ENCODE results near the gene MAST4. TPM values are rescaled to one million over a fixed set of nuclear protein-coding genes. Genes with fewer than 3 reads are reported as not detected.
"Not testable (repeated sequence)": the region's sequence is repeated elsewhere in the genome, so short reads cannot be mapped to it uniquely, and the experiment has no call there.

MAST4 gene
- total RNA-seq, 1 donor from 2014 or later: 20.9 TPM

DNA sequence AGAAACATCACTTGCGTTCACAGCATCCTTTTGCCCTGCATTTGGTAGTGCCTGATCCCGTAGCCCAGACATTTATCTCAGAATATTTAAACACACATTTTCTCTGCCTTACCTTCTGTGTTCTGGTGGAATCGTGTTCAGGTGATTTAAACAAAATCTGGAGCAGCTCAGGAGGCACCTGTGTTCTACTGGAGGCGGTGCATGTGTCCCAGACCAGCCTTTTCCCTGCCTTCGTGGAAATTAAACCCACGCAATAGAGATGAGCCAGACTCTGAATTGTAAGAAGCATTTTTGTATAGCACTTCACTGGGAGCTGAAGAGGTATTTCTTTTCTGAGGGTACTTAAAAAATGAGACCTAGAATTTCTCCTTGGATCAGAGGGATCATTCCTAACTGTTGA is 212.5 kb downstream of the MAST4 start:
- DNase-seq (ENCODE audit: low spot score): no peak

DNA sequence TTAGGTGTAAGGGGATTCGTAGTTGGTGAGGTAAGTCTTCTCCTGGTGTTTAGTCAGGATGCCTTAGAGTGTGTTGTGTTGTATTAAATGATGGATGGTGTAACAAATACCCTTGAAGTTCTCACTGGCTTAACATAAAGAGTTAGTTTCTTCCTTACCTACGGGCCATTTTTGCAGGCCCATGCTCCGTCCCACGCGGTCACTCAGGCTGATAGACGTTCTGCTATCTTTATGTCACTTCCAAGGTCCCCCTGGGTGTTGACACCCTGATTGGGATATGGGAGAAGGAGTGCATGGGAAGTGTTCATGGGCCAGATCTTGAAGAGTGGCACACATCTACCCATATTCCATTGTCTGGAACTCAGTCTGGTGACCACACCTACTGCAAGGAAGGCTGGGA is 214.0 kb downstream of the MAST4 start:
- no peak for DNase-seq (ENCODE audit: low spot score)

DNA sequence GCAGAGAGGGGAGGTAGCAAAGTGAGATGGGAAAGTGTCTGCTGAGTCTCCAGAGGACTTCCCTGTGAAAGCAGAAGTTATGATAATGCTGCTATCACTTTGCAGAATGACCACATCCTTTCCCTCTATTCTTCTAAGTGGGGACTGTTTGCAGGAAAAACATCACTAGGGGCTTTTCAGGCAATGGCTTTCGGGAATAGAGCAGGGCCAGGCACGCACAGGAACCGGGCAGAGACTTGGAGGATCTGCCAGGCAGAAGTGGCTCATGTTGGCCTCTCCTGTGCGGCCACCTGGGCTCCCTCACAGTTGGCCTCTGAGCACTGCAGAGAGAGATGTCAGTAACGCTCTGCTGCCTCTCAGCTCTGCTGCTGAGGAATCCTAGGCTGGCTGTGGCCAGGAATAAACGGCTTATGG is 214.7 kb downstream of the MAST4 start:
- DNase-seq (ENCODE audit: low spot score): no peak

DNA sequence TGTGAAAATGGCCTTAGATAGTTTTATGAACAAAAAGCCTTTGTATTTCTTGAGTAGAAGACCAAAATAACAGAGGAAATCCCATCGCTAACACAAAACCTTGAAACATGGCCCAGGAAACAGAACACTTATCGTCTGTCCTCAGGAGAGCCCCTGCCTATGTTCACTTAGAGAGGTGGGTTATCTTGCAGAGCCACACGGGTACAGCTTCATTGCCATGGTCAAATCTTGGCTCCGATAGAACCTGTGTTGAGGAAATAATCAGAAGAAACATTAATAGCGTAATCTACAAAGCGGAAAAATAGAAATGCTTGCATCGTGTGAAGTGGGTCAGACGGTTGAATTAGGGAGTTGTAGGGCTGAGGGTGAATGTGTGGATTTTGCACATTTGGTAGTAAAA is 216.1 kb downstream of the MAST4 start:
- DNase-seq (ENCODE audit: low spot score): no peak

DNA sequence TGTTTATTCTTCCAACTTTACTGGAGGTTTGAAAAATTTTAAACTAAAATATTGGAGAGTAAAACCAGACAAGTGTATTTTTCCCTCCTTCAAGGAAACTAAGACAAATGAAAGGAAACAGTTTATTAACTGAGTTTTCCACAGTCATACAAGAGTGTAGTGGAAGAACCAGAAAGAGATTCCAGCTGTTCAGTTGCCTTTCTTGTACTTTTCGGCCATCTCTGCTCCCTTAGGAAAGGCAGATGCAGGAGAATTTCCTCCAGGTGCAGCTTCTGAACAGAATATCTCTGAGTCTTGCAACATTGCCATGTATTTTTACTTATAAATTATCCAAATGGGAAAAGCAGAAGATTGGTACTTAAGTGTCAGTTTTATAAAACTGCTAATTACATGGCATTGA is 217.1 kb downstream of the MAST4 start:
- DNase-seq (ENCODE audit: low spot score): no peak

DNA sequence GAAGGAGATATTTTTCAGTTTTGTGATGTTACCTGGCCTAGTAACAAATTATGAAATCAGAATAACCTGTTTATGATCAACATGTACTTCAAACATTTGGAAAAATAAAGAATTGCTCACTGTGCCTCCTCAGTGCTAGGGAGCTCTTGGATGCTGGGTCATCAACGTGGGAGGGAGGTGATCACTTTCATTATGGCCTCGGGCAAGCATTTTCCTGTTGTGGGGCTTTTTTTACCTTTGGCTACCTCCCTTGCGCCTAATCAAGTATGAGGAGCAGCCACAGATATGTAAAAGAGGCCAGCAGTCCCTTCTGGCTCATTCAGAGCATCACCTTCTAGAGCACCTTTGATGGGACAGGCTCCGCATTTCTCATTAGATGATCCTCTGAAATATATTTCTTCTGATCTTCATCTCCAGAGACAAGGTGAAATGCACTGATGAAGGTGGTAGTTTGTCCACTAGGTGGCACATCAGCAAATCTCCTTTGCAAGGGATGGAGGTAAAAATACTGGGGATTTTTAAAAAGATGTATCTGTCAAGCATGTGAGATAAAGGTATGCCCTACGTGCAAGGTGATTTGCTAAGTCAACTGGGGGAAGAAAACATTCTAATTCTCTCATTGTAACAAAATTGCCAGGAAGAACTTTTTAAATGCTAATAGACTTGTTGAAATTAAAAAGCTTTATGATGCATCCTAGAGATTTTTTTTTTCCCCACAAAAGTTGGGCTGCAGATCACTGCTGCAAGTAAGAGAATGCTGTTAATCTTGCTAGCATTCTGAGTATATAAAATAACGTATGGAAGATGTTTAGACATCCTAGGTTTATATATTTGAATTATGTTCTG is 218.2 kb downstream of the MAST4 start:
- DNase-seq (ENCODE audit: low spot score): peak; percentile 62

DNA sequence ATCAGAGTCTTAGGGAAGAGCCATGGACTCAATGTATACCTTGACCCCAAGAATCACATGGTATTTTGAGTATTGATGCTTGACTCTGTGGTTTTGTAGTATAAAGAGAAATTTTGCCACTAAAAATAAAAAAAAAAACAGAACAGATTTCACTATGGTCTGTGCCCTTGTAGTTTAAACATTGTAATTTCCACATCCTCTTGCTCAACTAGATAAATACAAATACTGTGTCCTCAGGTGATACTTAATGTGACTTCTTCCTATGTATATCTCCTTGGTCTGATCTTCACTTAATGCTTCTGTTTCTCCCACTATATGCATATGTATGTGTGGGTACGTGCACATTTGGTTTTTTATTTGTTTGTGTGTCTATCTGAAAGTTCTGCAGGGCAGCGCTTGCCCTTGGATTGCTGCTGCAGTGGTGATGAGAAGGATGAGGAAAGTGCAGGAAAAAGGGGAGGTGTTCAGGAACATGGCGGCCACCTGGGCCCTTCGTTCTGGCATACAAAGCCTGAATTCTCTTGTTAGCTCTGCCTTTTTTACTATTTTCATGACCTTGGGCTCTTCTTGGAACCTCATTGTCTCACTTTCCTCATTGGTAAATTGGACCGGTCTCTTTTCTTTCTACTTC is 222.2 kb downstream of the MAST4 start:
- DNase-seq (ENCODE audit: low spot score): no peak

DNA sequence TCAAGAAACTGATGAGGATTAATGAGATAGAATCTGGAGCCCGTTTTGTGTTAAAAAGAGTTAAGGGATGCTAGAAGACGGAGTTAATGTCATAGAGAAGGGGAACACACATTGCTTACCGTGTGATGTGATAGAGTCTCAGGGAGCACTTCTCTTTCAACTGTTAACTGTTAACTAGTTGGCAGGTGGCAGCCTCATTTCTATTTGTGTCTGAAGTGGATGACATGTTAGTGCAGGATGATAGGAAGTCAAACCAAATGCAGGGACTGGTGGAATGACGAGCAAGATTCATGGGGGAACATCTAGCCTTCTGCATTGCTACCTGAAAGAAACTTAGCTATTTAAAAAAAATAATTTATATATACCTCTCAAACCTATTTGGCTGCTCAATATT is 222.7 kb downstream of the MAST4 start:
- DNase-seq (ENCODE audit: low spot score): no peak

DNA sequence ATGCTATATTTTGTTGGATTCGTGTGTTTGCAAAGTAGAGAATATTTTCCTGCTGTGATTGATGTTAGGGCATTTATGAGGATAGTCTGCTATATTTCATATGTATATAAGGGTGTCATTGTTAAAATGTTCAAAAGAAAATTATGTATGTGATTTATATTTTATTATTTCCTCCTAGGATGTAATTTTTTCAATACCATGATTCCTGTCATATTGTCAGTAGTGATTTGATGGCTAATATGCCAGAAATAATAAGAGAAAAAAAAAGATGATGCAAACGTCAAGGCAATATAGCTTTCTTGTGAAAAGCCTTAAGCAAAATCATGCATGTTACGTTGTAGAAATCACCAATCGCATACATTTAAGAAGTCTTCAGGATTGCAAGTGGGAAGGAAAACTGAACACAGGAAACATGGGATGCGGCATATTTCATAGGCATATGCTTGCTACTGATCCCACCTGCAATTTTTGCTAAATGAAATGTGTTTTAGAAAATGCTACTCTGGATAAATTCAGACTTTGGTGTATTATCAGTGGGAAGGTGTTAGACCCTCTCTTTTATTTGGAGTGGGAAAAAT is 224.5 kb downstream of the MAST4 start:
- no peak for DNase-seq (ENCODE audit: low spot score)

DNA sequence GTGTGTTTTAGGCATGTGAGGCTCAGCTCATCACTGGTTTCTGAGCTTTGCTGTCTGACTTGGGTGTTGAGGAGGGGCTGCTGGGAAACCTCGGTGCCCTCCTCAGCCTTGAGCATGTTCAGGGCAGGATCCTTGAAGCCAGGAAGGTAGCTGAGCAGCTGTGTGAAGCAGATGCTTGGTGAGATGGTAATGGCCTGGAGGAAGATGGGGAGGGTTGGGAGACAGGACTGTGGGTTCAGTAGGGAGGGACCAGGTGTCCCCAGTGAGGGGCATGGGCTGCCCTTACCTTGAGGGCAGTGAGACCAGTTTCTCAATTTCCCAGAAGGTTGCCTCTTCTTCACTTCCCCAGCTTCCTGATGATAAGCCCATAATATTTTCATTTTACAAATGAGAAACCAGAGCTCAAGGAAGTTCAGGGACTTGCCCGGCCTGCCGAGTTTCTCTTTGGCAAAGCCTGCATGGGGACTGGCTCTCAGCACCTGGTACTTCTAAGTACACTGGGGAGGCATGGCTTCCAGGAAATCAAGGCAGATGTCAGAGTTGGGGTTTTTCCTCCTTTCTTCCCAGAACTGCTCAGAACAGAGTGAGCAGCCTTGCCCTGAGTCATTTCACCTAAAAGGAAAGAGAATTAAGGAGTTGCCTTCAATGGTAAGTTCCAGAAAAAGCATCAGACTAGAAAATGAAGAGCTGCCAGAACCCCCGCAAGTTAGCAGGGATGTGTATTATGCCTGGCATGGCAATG is 225.7 kb downstream of the MAST4 start:
- DNase-seq (ENCODE audit: low spot score): no peak

DNA sequence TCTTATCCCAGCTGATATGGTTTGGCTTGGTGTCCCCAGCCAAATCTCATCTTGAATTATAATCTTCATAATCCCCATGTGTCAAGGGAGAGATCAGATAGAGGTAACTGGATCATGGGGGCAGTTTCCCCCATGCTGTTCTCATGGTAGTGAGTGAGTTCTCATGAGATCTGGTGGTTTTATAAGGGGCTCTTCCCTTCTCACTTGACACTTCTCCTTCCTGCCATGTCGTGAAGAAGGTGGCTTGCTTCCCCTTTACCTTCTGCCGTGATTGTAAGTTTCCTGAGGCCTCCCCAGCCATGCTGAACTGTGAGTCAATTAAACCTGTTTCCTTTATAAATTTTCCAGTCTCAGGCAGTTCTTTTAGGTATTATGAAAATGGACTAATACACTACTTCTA is 226.7 kb downstream of the MAST4 start:
- not testable (repeated sequence) for DNase-seq (ENCODE audit: low spot score)

DNA sequence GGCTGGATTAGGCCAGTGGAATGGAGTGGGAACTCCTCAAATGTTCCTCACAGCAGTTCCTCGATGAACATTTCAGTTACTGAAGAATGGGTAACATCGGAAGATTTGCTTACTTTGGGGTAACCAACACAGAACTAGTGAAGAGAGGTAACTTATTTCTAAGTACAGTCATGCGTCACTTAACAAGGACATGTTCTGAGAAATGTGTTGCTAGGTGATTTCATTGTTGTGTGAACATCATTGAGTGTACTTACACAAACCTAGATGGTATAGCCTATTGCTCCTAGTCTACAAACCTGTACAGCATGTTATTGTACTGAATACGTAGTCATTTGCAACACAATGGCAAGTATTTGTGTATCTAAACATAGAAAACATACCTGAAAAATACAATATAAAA is 228.3 kb downstream of the MAST4 start:
- no peak for DNase-seq (ENCODE audit: low spot score)

DNA sequence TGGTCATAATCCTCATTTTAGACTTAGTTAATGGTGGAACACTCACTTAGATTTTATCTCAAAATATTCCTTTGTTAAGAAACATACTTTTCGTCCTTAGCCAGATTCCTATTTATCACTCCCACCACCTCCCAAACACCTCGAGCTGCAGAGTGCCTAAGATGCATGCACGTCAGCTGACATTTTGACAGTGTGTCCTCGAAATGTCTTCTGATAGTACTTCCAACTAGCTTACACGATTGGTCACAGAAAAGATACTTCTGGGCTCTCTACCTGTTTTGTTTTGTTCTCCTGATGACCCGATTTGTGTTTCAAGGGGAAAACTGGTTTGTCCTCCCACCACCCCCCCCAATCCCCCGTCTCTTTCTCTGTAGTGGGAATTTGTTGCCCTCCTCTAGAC is 230.1 kb downstream of the MAST4 start:
- no peak for DNase-seq (ENCODE audit: low spot score)

DNA sequence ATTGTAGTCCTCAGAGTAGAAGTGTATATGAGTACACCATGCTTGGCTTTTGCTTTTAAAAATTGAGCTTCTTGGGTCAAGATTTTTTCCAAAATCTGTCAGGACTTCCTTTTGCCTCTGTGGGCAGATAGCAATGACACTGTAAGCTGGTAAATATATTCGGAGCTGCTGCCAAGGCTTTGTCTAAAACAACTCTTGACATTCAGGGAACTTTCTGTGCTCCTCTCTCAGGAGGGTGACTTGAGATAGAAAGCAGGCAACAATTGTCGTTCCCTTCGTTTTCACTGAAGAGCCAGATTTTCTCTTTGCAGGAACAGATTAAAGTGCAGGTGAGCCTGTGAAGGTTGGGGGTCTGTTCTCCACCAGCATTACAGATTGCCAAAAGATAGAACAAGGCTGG is 230.5 kb downstream of the MAST4 start:
- DNase-seq (ENCODE audit: low spot score): no peak

DNA sequence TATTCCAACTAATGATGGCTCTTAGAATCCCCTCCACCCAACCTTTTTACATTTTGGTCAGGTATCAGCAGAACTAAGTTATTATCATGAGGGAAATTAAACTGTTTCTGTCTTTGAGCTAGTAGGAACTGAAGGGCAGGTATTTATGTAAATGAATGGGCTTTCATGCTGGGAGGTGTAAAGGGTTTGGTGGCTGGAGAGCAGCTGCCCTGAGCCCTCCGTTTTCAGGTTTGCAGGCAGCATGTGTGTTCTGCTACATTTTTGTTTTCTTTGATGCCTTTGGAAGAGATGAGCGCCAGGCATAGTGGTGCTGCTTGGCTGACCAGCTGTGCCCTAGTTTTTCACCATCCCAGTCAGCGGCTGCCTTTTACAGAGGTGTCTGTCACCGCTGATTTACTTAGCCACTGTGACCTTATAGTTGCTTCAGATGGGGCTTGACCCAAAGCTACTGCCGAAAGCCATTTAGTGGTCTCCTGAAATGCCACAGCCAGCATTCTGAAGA is 231.9 kb downstream of the MAST4 start:
- peak; percentile 4 for DNase-seq (ENCODE audit: low spot score)

DNA sequence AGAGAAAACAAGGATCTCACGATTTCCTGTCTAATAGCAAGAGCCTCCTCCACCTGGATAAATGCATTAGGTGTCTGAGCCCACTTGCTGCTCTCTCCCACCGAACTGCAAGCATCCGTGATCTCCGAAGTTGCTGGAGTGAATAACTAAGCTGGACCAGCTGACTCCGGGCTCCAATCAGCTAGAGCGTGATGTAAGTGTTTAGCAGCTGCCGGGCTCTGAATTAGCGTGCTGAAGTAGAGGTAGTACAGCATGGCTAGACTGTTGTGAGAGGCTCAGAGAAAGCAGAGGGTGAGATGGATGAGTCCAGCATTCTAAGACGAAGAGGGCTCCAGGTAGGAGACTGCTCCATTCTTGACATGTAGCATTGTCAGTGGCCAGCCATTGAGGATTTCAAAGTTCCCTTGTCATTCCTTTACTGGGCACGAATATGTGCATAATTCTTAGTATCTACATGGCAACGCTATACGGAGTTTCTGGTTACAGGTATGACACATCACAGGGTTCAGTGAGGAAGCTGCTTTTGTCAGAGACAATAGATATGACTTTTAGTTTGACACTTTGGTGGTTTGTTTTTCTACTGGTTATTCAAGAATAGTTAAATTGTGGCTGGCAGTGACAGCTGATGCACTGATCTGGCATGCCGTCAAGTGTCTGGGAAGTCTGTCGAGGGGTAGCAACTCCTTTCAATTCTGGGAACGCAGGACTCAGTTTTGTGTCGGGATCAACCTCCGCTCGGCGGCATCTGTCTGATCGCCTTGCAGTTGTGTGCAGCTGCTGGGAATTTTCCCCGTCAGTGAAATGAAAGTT is 232.6 kb downstream of the MAST4 start:
- DNase-seq (ENCODE audit: low spot score): peak; percentile 88

DNA sequence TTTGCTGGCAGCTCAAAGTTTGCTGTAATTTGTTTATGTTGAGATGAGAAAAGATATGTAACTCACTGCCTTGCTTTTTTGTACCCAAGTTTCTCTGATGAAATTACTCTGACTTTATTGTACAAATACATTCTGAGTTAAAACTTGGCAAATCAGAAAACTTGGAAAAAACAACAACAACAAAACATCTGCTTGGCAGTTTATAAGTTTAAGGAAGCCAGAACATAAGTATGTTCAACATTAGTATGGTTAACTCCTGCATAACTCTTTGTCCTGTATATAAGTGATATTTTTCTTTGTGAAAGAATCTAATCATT is 233.1 kb downstream of the MAST4 start:
- no peak for DNase-seq (ENCODE audit: low spot score)

DNA sequence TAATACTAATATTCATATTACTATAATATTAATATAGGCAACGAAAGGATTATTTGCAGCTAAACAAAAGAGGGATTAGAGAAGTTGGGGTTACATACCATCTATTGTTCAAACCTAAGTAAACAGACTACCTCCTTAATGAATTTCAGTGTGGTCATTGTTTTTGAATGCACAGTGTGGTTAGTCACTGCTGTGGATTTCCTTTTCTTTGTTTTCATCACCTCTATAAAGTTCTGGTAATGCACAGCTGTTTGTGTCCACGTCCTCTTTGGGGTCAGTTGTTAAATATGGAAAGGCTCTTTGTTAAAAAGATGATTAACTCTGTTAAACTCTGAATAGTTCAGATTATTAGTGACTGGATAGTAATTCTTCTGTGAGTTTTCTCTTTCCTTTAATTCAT is 233.6 kb downstream of the MAST4 start:
- peak; percentile 14 for DNase-seq (ENCODE audit: low spot score)

DNA sequence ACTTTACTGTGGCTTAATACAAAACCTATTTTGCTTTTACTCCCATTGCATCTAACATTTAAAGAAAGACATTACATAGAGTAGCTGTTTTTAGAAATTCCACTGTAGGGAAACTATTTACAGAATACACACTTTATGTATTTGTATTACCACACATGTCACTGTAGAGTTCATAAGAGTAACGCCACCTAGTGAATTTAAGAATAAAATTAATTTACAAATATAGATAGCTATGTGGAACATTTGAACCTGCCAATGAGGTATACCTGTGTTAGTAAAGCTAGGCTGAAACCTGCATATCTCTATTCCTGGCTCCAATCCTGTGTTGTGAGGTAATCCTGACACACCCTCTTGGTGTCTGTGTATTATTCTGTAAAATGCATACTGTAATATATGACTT is 234.4 kb downstream of the MAST4 start:
- peak; percentile 10 for DNase-seq (ENCODE audit: low spot score)

DNA sequence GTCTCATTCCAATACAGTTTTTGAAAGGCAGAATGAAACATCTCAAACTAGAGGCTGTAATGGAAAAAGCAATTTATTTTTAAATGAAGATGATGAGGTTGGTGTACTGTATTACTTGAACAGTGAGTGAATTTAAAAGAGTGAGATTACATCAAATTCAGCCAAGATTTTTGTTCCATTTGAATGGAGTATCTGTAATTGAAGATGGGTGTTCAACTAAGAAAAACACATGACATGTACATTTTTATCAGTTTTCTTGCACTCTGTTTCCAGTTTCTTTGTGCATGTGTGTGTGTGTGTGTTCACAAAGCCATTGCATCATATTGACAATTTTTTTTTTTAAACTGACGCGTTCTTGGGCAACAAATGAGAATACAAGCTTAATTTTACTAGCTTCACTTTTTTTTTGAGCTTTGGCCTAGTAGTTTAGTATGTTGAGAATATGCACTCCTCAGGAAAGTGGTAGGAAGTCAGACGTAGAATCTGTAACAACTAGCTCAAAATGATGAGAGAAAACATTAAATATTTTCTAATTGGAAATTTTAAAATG is 243.5 kb downstream of the MAST4 start:
- no peak for DNase-seq (ENCODE audit: low spot score)

DNA sequence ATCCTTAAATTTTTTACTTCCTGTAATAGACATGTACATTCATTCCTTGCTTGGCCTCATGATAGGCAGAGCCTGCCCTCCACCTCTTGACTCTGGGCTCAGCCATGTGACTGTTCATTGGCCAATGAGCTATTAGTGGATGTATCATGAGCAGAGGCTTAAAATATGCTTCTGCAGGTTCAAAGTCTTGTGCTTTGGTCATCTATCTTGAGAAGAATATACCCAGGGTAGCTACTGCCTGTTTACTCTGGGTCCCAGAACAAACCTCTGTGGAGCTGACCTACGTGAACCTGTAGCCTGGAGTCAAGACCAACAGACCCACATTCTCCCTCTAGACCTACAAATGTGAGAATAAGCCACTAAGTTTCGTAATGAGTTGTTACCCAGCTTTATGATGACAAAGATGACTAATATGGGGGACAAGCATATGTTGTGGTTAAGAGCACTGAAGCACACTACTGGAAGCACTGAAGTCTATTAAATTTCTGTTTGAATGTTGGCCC is 244.4 kb downstream of the MAST4 start:
- DNase-seq (ENCODE audit: low spot score): no peak

Data from umbilical cord (tissue), 2 donors.